ENCODE measurements around the gene KCNB1. TPM values are rescaled to one million over a fixed set of nuclear protein-coding genes. Genes with fewer than 3 reads are reported as not detected.

KCNB1 gene
- total and polyA plus RNA-seq, 4 donors, result under 0.01 to 3.4 (median 1.4) TPM

GRCh38 chr20:49477200-49477599, 5.3 kb downstream of the KCNB1 start:
- no peak overlapping the region for H3K4me3 ChIP-seq (ENCODE audit: low read depth in 1 of 3, low read length in 3 of 3)
- H3K9ac ChIP-seq (ENCODE audit: low read depth in 1 of 2, low read length in 2 of 2), result no peak overlapping the region
- no peaks in the 10 kb centered on the region for H3K9me3 ChIP-seq (ENCODE audit: control insufficient read depth in 4 of 4, low read length in 3 of 4)
- TF ChIP-seq HNF4G (IDR thresholded peaks at IDR 0.05), result no peak
- TF ChIP-seq GABPA (IDR thresholded peaks at IDR 0.05 in 1 of 2, conservative IDR thresholded peaks at IDR 0.05 in 1 of 2), result no peak
- TF ChIP-seq, protein P1, sequence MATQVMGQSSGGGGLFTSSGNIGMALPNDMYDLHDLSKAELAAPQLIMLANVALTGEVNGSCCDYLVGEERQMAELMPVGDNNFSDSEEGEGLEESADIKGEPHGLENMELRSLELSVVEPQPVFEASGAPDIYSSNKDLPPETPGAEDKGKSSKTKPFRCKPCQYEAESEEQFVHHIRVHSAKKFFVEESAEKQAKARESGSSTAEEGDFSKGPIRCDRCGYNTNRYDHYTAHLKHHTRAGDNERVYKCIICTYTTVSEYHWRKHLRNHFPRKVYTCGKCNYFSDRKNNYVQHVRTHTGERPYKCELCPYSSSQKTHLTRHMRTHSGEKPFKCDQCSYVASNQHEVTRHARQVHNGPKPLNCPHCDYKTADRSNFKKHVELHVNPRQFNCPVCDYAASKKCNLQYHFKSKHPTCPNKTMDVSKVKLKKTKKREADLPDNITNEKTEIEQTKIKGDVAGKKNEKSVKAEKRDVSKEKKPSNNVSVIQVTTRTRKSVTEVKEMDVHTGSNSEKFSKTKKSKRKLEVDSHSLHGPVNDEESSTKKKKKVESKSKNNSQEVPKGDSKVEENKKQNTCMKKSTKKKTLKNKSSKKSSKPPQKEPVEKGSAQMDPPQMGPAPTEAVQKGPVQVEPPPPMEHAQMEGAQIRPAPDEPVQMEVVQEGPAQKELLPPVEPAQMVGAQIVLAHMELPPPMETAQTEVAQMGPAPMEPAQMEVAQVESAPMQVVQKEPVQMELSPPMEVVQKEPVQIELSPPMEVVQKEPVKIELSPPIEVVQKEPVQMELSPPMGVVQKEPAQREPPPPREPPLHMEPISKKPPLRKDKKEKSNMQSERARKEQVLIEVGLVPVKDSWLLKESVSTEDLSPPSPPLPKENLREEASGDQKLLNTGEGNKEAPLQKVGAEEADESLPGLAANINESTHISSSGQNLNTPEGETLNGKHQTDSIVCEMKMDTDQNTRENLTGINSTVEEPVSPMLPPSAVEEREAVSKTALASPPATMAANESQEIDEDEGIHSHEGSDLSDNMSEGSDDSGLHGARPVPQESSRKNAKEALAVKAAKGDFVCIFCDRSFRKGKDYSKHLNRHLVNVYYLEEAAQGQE (IDR thresholded peaks at IDR 0.05), result no peak
- TF ChIP-seq RAD21 (IDR thresholded peaks at IDR 0.05), result no peak
- TF ChIP-seq JUND (IDR thresholded peaks at IDR 0.05), result no peak
- no peak for TF ChIP-seq HNF4A (conservative IDR thresholded peaks at IDR 0.05)
- no peak for TF ChIP-seq YY1 (IDR thresholded peaks at IDR 0.05)
- TF ChIP-seq NR2F2 (IDR thresholded peaks at IDR 0.05), result no peak
- TF ChIP-seq CTCF (IDR thresholded peaks at IDR 0.05; ENCODE audit: low read depth, low read length, missing input control), result no peak
- no peak for TF ChIP-seq FOXA1 (IDR thresholded peaks at IDR 0.05)
- no peak for TF ChIP-seq EGR1 (IDR thresholded peaks at IDR 0.05; ENCODE audit: low read depth in 2 of 2)
- no peak for TF ChIP-seq TAF1 (conservative IDR thresholded peaks at IDR 0.05)
- TF ChIP-seq, protein P2, sequence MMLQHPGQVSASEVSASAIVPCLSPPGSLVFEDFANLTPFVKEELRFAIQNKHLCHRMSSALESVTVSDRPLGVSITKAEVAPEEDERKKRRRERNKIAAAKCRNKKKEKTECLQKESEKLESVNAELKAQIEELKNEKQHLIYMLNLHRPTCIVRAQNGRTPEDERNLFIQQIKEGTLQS (IDR thresholded peaks at IDR 0.05), result no peak
- TF ChIP-seq FOXA2 (IDR thresholded peaks at IDR 0.05), result no peak
- no peak for TF ChIP-seq SP1 (IDR thresholded peaks at IDR 0.05)
- TF ChIP-seq, protein P3, sequence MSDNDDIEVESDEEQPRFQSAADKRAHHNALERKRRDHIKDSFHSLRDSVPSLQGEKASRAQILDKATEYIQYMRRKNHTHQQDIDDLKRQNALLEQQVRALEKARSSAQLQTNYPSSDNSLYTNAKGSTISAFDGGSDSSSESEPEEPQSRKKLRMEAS (IDR thresholded peaks at IDR 0.05), result no peak
- TF ChIP-seq, protein P4, sequence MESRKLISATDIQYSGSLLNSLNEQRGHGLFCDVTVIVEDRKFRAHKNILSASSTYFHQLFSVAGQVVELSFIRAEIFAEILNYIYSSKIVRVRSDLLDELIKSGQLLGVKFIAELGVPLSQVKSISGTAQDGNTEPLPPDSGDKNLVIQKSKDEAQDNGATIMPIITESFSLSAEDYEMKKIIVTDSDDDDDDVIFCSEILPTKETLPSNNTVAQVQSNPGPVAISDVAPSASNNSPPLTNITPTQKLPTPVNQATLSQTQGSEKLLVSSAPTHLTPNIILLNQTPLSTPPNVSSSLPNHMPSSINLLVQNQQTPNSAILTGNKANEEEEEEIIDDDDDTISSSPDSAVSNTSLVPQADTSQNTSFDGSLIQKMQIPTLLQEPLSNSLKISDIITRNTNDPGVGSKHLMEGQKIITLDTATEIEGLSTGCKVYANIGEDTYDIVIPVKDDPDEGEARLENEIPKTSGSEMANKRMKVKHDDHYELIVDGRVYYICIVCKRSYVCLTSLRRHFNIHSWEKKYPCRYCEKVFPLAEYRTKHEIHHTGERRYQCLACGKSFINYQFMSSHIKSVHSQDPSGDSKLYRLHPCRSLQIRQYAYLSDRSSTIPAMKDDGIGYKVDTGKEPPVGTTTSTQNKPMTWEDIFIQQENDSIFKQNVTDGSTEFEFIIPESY (IDR thresholded peaks at IDR 0.05), result no peak
- TF ChIP-seq RXRA (IDR thresholded peaks at IDR 0.05), result no peak
- H3K4me1 ChIP-seq (ENCODE audit: control insufficient read depth in 4 of 4, insufficient read depth in 4 of 4, low read length in 3 of 4), result peaks cover 30 to 69% (median 52%) of the 10 kb centered on the region in 4 donors
- WGBS, result 87% methylated on average over 3 of the region's 3 CpGs
- no peaks in the 10 kb centered on the region for H3K27me3 ChIP-seq (ENCODE audit: control insufficient read depth in 4 of 4, insufficient read depth in 4 of 4, low read length in 3 of 4)
- peak overlapping the region in 1 of 2 donors; percentile 6 for H3K27ac ChIP-seq (ENCODE audit: low read depth in 1 of 2, low read length in 2 of 2)
- H3K36me3 ChIP-seq (ENCODE audit: control insufficient read depth in 4 of 4, insufficient read depth in 3 of 4, low read depth in 1 of 4, low read length in 3 of 4), result no peaks in the 10 kb centered on the region
- no peak for DNase-seq (ENCODE audit: low spot score)
